H1 (cell line): ENCODE results near the gene SAP30L. TPM values are rescaled to one million over a fixed set of nuclear protein-coding genes. Genes with fewer than 3 reads are reported as not detected.

Experiments used
- CTCF ChIA-PET: fragments of 300-600 bp; sonication (Branson Sonifier 250); formaldehyde crosslinking; loops from one replicate; lab custom pipeline; 2021; ENCODE audit not compliant: partially characterized antibody; lab: Charles Lee
- POLR2A ChIA-PET: fragments of 300-600 bp; sonication (Branson Sonifier 250); formaldehyde crosslinking; loops from one replicate; lab custom pipeline; 2021; ENCODE audit warnings: inconsistent platforms; ENCODE audit not compliant: partially characterized antibody; lab: Charles Lee
- DNase-seq, 2 experiments: peaks; one replicate each; pipeline versions ENCODE4 v3.0.0 to v3.0.0-alpha.2; 2010 to 2022; ENCODE audit warnings: low spot score in 2 of 2, low read depth in 1 of 2, mixed read lengths in 1 of 2
- FAIRE-seq: peaks from 2 replicates; lab custom pipeline; 2011; peaks lifted over from hg19 to GRCh38; lab: Jason Lieb, UNC
- H2AFZ ChIP-seq: 2 replicates; pipeline ENCODE4 v1.8.1; 2012; ENCODE audit warnings: low read length, inconsistent platforms
- H2AK5ac ChIP-seq: 2 replicates; pipeline ENCODE4 v1.6.1; 2013; ENCODE audit warnings: low read depth, low read length
- H2BK120ac ChIP-seq: replicated peaks from 2 replicates; pipeline ENCODE3; 2013; ENCODE audit warnings: low read depth, low read length, inconsistent platforms
- H2BK12ac ChIP-seq: 2 replicates; pipeline ENCODE4 v1.6.1; 2013; ENCODE audit warnings: low read depth, low read length
- H2BK15ac ChIP-seq: 2 replicates; pipeline ENCODE4 v1.6.1; 2013; ENCODE audit warnings: low read length
- H2BK20ac ChIP-seq: 2 replicates; pipeline ENCODE4 v1.6.1; 2013; ENCODE audit warnings: low read length
- H2BK5ac ChIP-seq: 2 replicates; pipeline ENCODE4 v1.6.1; 2013; ENCODE audit warnings: low read depth, low read length
- H3K14ac ChIP-seq: 2 replicates; pipeline ENCODE4 v1.6.1; 2013; ENCODE audit warnings: inconsistent platforms; ENCODE audit not compliant: insufficient read length
- H3K18ac ChIP-seq: 2 replicates; pipeline ENCODE4 v1.6.1; 2013; ENCODE audit warnings: low read length; ENCODE audit errors: extremely low read depth
- H3K23ac ChIP-seq: 2 replicates; pipeline ENCODE4 v1.6.1; 2013; ENCODE audit warnings: inconsistent platforms; ENCODE audit not compliant: insufficient read length
- H3K23me2 ChIP-seq: 2 replicates; pipeline ENCODE4 v1.6.1; 2013; ENCODE audit warnings: low read depth, low read length
- H3K27ac ChIP-seq: 2 replicates; pipeline ENCODE4 v1.6.1; 2011; ENCODE audit warnings: low read depth, low read length, inconsistent platforms
- H3K27me3 ChIP-seq, 4 experiments: replicated peaks in 1 of 4; 1 replicate in 1 of 4; 2 replicates in 3 of 4; pipeline versions ENCODE4 v1.6.1 to v1.8.1; 2011 to 2013; ENCODE audit warnings: low read length in 3 of 4, mild to moderate bottlenecking in 3 of 4, inconsistent platforms in 2 of 4, mixed read lengths in 2 of 4, moderate library complexity in 1 of 4; ENCODE audit not compliant: control insufficient read depth in 3 of 4, insufficient read depth in 3 of 4; ENCODE audit errors: extremely low read depth in 1 of 4
- H3K36me3 ChIP-seq, 4 experiments: 2 replicates each; pipeline versions ENCODE4 v1.6.1 to v1.8.1; 2011 to 2013; ENCODE audit warnings: mild to moderate bottlenecking in 4 of 4, low read length in 3 of 4, moderate library complexity in 2 of 4, control low read depth in 1 of 4, inconsistent platforms in 1 of 4; ENCODE audit not compliant: insufficient read depth in 4 of 4, control insufficient read depth in 2 of 4
- H3K4ac ChIP-seq: replicated peaks from 2 replicates; pipeline ENCODE3; 2013; ENCODE audit warnings: low read length, low read depth, mixed read lengths, inconsistent platforms; ENCODE audit not compliant: insufficient read length
- H3K4me1 ChIP-seq, 4 experiments: replicated peaks in 1 of 4; 1 replicate in 1 of 4; 2 replicates in 3 of 4; pipeline versions ENCODE4 v1.6.1 to v1.8.1; 2011 to 2013; ENCODE audit warnings: low read length in 3 of 4, inconsistent platforms in 2 of 4, mixed read lengths in 1 of 4; ENCODE audit not compliant: insufficient read depth in 4 of 4, control insufficient read depth in 3 of 4
- H3K4me2 ChIP-seq, 2 experiments: 2 replicates each; pipeline versions ENCODE4 v1.6.1 to v1.8.1; 2011 to 2013; ENCODE audit warnings: low read depth in 2 of 2, low read length in 2 of 2, control low read depth in 1 of 2, inconsistent platforms in 1 of 2, mild to moderate bottlenecking in 1 of 2; ENCODE audit not compliant: insufficient read depth in 1 of 2
- H3K4me3 ChIP-seq, 4 experiments: fragments of 200-600, 300-600 bp in 1 of 4; sonication (generic), shearing (Covaris generic), sonication (Bioruptor Twin) in 1 of 4; 2 replicates each; pipeline versions ENCODE4 v1.5.1 to v1.8.1; 2011 to 2016; ENCODE audit warnings: low read length in 4 of 4, low read depth in 3 of 4, control low read depth in 2 of 4, inconsistent platforms in 2 of 4, mild to moderate bottlenecking in 2 of 4, mixed read lengths in 1 of 4, moderate library complexity in 1 of 4; ENCODE audit not compliant: insufficient read depth in 2 of 4; ENCODE audit errors: extremely low read depth in 1 of 4
- H3K56ac ChIP-seq: replicated peaks from 2 replicates; pipeline ENCODE3; 2013; ENCODE audit warnings: low read depth, mild to moderate bottlenecking, mixed read lengths, low read length, inconsistent platforms; ENCODE audit not compliant: insufficient read length
- H3K79me1 ChIP-seq: 2 replicates; pipeline ENCODE4 v1.6.1; 2013; ENCODE audit warnings: low read depth, low read length, control low read depth
- H3K79me2 ChIP-seq, 2 experiments: 2 replicates each; pipeline versions ENCODE4 v1.6.1 to v1.8.1; 2012 to 2013; ENCODE audit warnings: low read length in 2 of 2, mild to moderate bottlenecking in 2 of 2, inconsistent platforms in 1 of 2; ENCODE audit not compliant: insufficient read depth in 2 of 2, control insufficient read depth in 1 of 2
- H3K9ac ChIP-seq, 4 experiments: replicated peaks in 1 of 4; 1 replicate in 1 of 4; 2 replicates in 3 of 4; pipeline versions ENCODE4 v1.6.1 to v1.8.1; 2011 to 2013; ENCODE audit warnings: low read depth in 3 of 4, low read length in 3 of 4, control low read depth in 2 of 4, mild to moderate bottlenecking in 2 of 4, moderate library complexity in 2 of 4, inconsistent platforms in 1 of 4; ENCODE audit errors: extremely low read depth in 1 of 4
- H3K9me3 ChIP-seq, 2 experiments: 2 replicates each; pipeline versions ENCODE4 v1.6.1 to v1.8.1; 2012 to 2013; ENCODE audit warnings: mild to moderate bottlenecking in 2 of 2, moderate library complexity in 2 of 2, control low read depth in 1 of 2, inconsistent platforms in 1 of 2, low read depth in 1 of 2, low read length in 1 of 2, mixed read lengths in 1 of 2; ENCODE audit not compliant: insufficient read depth in 2 of 2
- H4K20me1 ChIP-seq, 2 experiments: replicated peaks in 1 of 2; 2 replicates each; pipeline versions ENCODE3 to v1.8.1; 2011 to 2013; ENCODE audit warnings: inconsistent platforms in 2 of 2, low read length in 2 of 2, mild to moderate bottlenecking in 1 of 2; ENCODE audit not compliant: insufficient read depth in 2 of 2, control insufficient read depth in 1 of 2
- H4K5ac ChIP-seq: 2 replicates; pipeline ENCODE4 v1.6.1; 2013; ENCODE audit warnings: low read length, low read depth, mixed read lengths, inconsistent platforms; ENCODE audit not compliant: insufficient read length
- H4K8ac ChIP-seq: 2 replicates; pipeline ENCODE4 v1.8.0; 2013; ENCODE audit warnings: mild to moderate bottlenecking, moderate library complexity, low read length, inconsistent platforms; ENCODE audit not compliant: insufficient read depth; ENCODE audit errors: extremely low read depth
- H4K91ac ChIP-seq: replicated peaks from 2 replicates; pipeline ENCODE3; 2013; ENCODE audit warnings: low read length, mixed read lengths, inconsistent platforms; ENCODE audit not compliant: insufficient read length
- KDM5A ChIP-seq: fragments of 200-600 bp; IDR thresholded peaks from 2 replicates; pipeline ENCODE4 v1.7.1; 2012; ENCODE audit warnings: mild to moderate bottlenecking, low read length, inconsistent platforms, mixed read lengths
- RFX5 ChIP-seq: IDR thresholded peaks from 2 replicates; pipeline ENCODE4 v1.6.1; 2011; ENCODE audit warnings: low read depth, low read length, improper control_type of control experiment, borderline replicate concordance
- RNF2 ChIP-seq: fragments of 200-900, 300-1000 bp; sonication (generic); IDR thresholded peaks from 2 replicates; pipeline ENCODE4 v1.7.1; 2016; ENCODE audit warnings: borderline replicate concordance, low read depth, mild to moderate bottlenecking, antibody characterized with exemption, low read length; ENCODE audit not compliant: poor library complexity, severe bottlenecking; ENCODE audit errors: missing control alignments
- SIN3A ChIP-seq, 2 experiments: IDR thresholded peaks in 1 of 2; conservative IDR thresholded peaks in 1 of 2; 2 replicates each; pipeline ENCODE4 v1.6.1; 2011 to 2012; ENCODE audit warnings: low read length in 2 of 2, improper control_type of control experiment in 1 of 2, low read depth in 1 of 2, mild to moderate bottlenecking in 1 of 2
- SIRT6 ChIP-seq: IDR thresholded peaks from one replicate; pipeline ENCODE4 v1.7.1; 2012; ENCODE audit warnings: low read length, inconsistent platforms
- WGBS, 2 experiments: shearing (Covaris generic) in 1 of 2; methylation state at CpG; one replicate each; pipeline versions ENCODE4 v1.1.6 to v1.1.7; 2013 to 2015; ENCODE audit warnings: low lambda C conversion rate in 2 of 2, mixed read lengths in 2 of 2, inconsistent platforms in 1 of 2, low coverage in 1 of 2, missing lambda C conversion rate in 1 of 2; ENCODE audit not compliant: insufficient replicate concordance in 2 of 2, insufficient coverage in 1 of 2, insufficient read length in 1 of 2; ENCODE audit errors: extremely low coverage in 1 of 2, missing lambda C conversion rate in 1 of 2; 5-methylcytosine and 5-hydroxymethylcytosine counted together
- polyA plus RNA-seq, 7 experiments: library from polyadenylated mRNA; depleted of rRNA in 3 of 7; stranded (reverse) in 5 of 7; unstranded in 2 of 7; fragments of >200 nt in 5 of 7; fragments of 200-250 nt in 2 of 7; gene quantifications; 1 replicate in 5 of 7; 2 replicates in 1 of 7; 4 replicates in 1 of 7; pipeline versions ENCODE4 v1.2.1 to v1.2.3, GENCODE V29; 2011 to 2013; ENCODE audit warnings: missing spikeins in 2 of 7, mixed read lengths in 2 of 7
- total RNA-seq: library from RNA; stranded (reverse); fragmentation: NEBNext Ultra II Directional; extraction: Animal tissue kit (Norgen Biotek cat#: 25700); gene quantifications from 2 replicates; pipeline ENCODE4 v1.2.1, GENCODE V29; 2021

SAP30L gene
- total and polyA plus RNA-seq, 2 of the 8 experiments (the other 6 are each of a cell fraction or from before 2014, with no cell fraction given) = 12.2 to 31.5 TPM

DNA sequence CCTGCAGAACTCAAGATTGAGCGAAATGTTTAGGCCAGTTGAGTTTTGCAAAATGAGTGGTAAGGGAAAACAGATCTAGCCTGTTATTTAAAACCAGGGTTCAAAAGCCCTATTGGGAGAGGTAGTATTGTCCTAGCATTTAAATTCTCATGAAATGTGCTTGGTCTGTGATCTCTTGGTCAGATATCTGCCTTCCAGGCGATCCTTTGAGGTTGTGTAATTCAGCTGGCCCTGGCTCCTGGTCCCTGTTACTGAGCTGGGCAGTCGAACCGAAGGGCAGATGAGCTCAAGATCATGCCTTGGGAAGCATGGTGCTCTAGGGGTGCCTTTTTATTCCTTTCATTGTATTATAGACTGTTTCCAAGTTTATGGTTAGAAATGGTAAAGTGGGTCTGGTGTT, 14.4 kb downstream of the SAP30L start:
- Histone ChIP-seq H2AFZ (no peak overlapping the region), H3K18ac (no peak overlapping the region), H3K14ac (no peak overlapping the region), H2BK12ac (no peak overlapping the region), H3K23ac (no peak overlapping the region), H3K36me3 (peaks cover 6 to 12% (median 10%) of the 10 kb centered on the region in 4 experiments; a peak in 6 of 8 replicates), H4K5ac (no peak overlapping the region), H4K91ac (no peak overlapping the region), H4K8ac (no peak overlapping the region), H3K9me3 (no peaks in the 10 kb centered on the region), H2BK20ac (no peak overlapping the region), H2BK15ac (no peak overlapping the region), H3K4ac (no peak overlapping the region), H3K27ac (no peak overlapping the region), H3K4me1 (peaks cover 0 to 3% (median 0%) of the 10 kb centered on the region in 4 experiments; a peak in 3 of 7 replicates), H2BK5ac (no peak overlapping the region), H3K79me1 (no peaks in the 10 kb centered on the region), H4K20me1 (peaks cover 0 to 4% of the 10 kb centered on the region in 2 experiments), H3K4me2 (no peak overlapping the region), H2BK120ac (no peak overlapping the region), H3K23me2 (no peaks in the 10 kb centered on the region), H3K56ac (no peak overlapping the region), H3K27me3 (no peaks in the 10 kb centered on the region), H2AK5ac (no peak overlapping the region), H3K79me2 (no peaks in the 10 kb centered on the region), H3K4me3 (no peak overlapping the region), H3K9ac (no peak overlapping the region)
- FAIRE-seq = no peak
- CTCF ChIA-PET = interaction anchor here (0.9 to 16.1 kb wide), 12 partner anchors 8 to 486 kb away, joined by 3 to 273 read pairs (median 6); partner anchors contain the start of gene SAP30L
- no peak for TF ChIP-seq RNF2
- TF ChIP-seq RFX5 = no peak
- no peak for TF ChIP-seq KDM5A
- TF ChIP-seq SIN3A (conservative IDR thresholded peaks at IDR 0.05 in 1 of 2, IDR thresholded peaks at IDR 0.05 in 1 of 2; ENCODE audit: low read depth in 1 of 2, low read length in 2 of 2) = no peak
- TF ChIP-seq SIRT6 = no peak
- POLR2A ChIA-PET = no interaction called here
- 89% methylated on average over 4 of the region's 4 CpGs; no CpG with 5 or more reads in 1 of the 2 experiments for WGBS, 2 experiments
- DNase-seq = no peak
